ENCODE measurements around the gene PDLIM3.
"Not testable (repeated sequence)": the region's sequence is repeated elsewhere in the genome, so short reads cannot be mapped to it uniquely, and the experiment has no call there.

PDLIM3 gene

GRCh38 chr4:185565696-185566095 lies 30.4 kb upstream of the PDLIM3 start:
- no peaks in the 10 kb centered on the region for H3K36me3 Mint-ChIP-seq (ENCODE audit: low read depth)
- no peaks in the 10 kb centered on the region for H3K9me3 Mint-ChIP-seq
- H3K4me3 Mint-ChIP-seq: no peak overlapping the region
- H3K4me1 Mint-ChIP-seq (ENCODE audit: low read depth): peaks cover 3% of the 10 kb centered on the region
- DNase-seq (ENCODE audit: low spot score): no peak
- no peak overlapping the region for H3K27ac Mint-ChIP-seq
- peaks cover 8% of the 10 kb centered on the region for H3K27me3 Mint-ChIP-seq (ENCODE audit: low read depth)

- Mint-ChIP-seq H3K4me1 (ENCODE audit: low read depth) (peaks cover 3% of the 10 kb centered on the region), H3K36me3 (ENCODE audit: low read depth) (no peaks in the 10 kb centered on the region)
Measured at GRCh38 chr4:185564349-185564748, 29.0 kb upstream of the PDLIM3 start.

GRCh38 chr4:185562531-185562930 lies 27.2 kb upstream of the PDLIM3 start:
- H3K27ac Mint-ChIP-seq: no peak overlapping the region
- H3K36me3 Mint-ChIP-seq (ENCODE audit: low read depth): no peaks in the 10 kb centered on the region
- peaks cover 3% of the 10 kb centered on the region for H3K4me1 Mint-ChIP-seq (ENCODE audit: low read depth)
- peaks cover 14% of the 10 kb centered on the region for H3K27me3 Mint-ChIP-seq (ENCODE audit: low read depth)
- H3K4me3 Mint-ChIP-seq: no peak overlapping the region
- no peaks in the 10 kb centered on the region for H3K9me3 Mint-ChIP-seq
- no peak for DNase-seq (ENCODE audit: low spot score)

More at GRCh38 chr4:185564349-185564748, 29.0 kb upstream of the PDLIM3 start:
- Mint-ChIP-seq H3K4me3 (no peak overlapping the region), H3K27me3 (ENCODE audit: low read depth) (peaks cover 8% of the 10 kb centered on the region), H3K27ac (no peak overlapping the region), H3K9me3 (no peaks in the 10 kb centered on the region)
- no peak for DNase-seq (ENCODE audit: low spot score)

- H3K4me3 Mint-ChIP-seq: no peak overlapping the region
Measured at GRCh38 chr4:185560316-185560715, 25.0 kb upstream of the PDLIM3 start.

GRCh38 chr4:185559915-185560281 lies 24.6 kb upstream of the PDLIM3 start:
- no peak overlapping the region for H3K27ac Mint-ChIP-seq
- no peaks in the 10 kb centered on the region for H3K9me3 Mint-ChIP-seq
- H3K36me3 Mint-ChIP-seq (ENCODE audit: low read depth): no peaks in the 10 kb centered on the region
- peaks cover 14% of the 10 kb centered on the region for H3K27me3 Mint-ChIP-seq (ENCODE audit: low read depth)
- no peak overlapping the region for H3K4me3 Mint-ChIP-seq
- no peaks in the 10 kb centered on the region for H3K4me1 Mint-ChIP-seq (ENCODE audit: low read depth)
- no peak for DNase-seq (ENCODE audit: low spot score)

More at GRCh38 chr4:185560316-185560715, 25.0 kb upstream of the PDLIM3 start:
- Mint-ChIP-seq H3K27ac (no peak overlapping the region), H3K4me1 (ENCODE audit: low read depth) (no peaks in the 10 kb centered on the region), H3K36me3 (ENCODE audit: low read depth) (no peaks in the 10 kb centered on the region), H3K27me3 (ENCODE audit: low read depth) (peaks cover 14% of the 10 kb centered on the region), H3K9me3 (no peaks in the 10 kb centered on the region)
- DNase-seq (ENCODE audit: low spot score): no peak

- not testable (repeated sequence) for H3K27ac Mint-ChIP-seq; DNase-seq (ENCODE audit: low spot score); H3K4me3 Mint-ChIP-seq; H3K9me3 Mint-ChIP-seq; H3K36me3 Mint-ChIP-seq (ENCODE audit: low read depth); H3K4me1 Mint-ChIP-seq (ENCODE audit: low read depth)
- H3K27me3 Mint-ChIP-seq (ENCODE audit: low read depth): peaks cover 17% of the 10 kb centered on the region
Measured at GRCh38 chr4:185559251-185559914, 24.1 kb upstream of the PDLIM3 start.

- Mint-ChIP-seq H3K27ac (no peak overlapping the region), H3K27me3 (ENCODE audit: low read depth) (peaks cover 32% of the 10 kb centered on the region), H3K36me3 (ENCODE audit: low read depth) (no peaks in the 10 kb centered on the region), H3K4me3 (no peak overlapping the region), H3K9me3 (no peaks in the 10 kb centered on the region), H3K4me1 (ENCODE audit: low read depth) (no peaks in the 10 kb centered on the region)
- DNase-seq (ENCODE audit: low spot score): no peak
Measured at GRCh38 chr4:185554365-185555126, 19.2 kb upstream of the PDLIM3 start.

- H3K4me1 Mint-ChIP-seq (ENCODE audit: low read depth): no peaks in the 10 kb centered on the region
- peaks cover 32% of the 10 kb centered on the region for H3K27me3 Mint-ChIP-seq (ENCODE audit: low read depth)
- H3K9me3 Mint-ChIP-seq: no peaks in the 10 kb centered on the region
- H3K36me3 Mint-ChIP-seq (ENCODE audit: low read depth): no peaks in the 10 kb centered on the region
- no peak overlapping the region for H3K4me3 Mint-ChIP-seq
- no peak overlapping the region for H3K27ac Mint-ChIP-seq
- DNase-seq (ENCODE audit: low spot score): no peak
Measured at GRCh38 chr4:185552254-185552653, 16.9 kb upstream of the PDLIM3 start.

- no peak overlapping the region for H3K27ac Mint-ChIP-seq
- peaks cover 30% of the 10 kb centered on the region for H3K27me3 Mint-ChIP-seq (ENCODE audit: low read depth)
Measured at GRCh38 chr4:185550933-185551332, 15.6 kb upstream of the PDLIM3 start.

GRCh38 chr4:185549095-185549639 lies 13.9 kb upstream of the PDLIM3 start:
- H3K27ac Mint-ChIP-seq: no peak overlapping the region
- H3K4me3 Mint-ChIP-seq: no peak overlapping the region
- no peaks in the 10 kb centered on the region for H3K9me3 Mint-ChIP-seq
- no peaks in the 10 kb centered on the region for H3K36me3 Mint-ChIP-seq (ENCODE audit: low read depth)
- H3K27me3 Mint-ChIP-seq (ENCODE audit: low read depth): peaks cover 28% of the 10 kb centered on the region
- DNase-seq (ENCODE audit: low spot score): no peak
- no peaks in the 10 kb centered on the region for H3K4me1 Mint-ChIP-seq (ENCODE audit: low read depth)

More at GRCh38 chr4:185550933-185551332, 15.6 kb upstream of the PDLIM3 start:
- no peak for DNase-seq (ENCODE audit: low spot score)
- Mint-ChIP-seq H3K9me3 (no peaks in the 10 kb centered on the region), H3K4me3 (no peak overlapping the region), H3K4me1 (ENCODE audit: low read depth) (no peaks in the 10 kb centered on the region), H3K36me3 (ENCODE audit: low read depth) (no peaks in the 10 kb centered on the region)

GRCh38 chr4:185548587-185548986 lies 13.3 kb upstream of the PDLIM3 start:
- H3K27ac Mint-ChIP-seq: no peak overlapping the region
- no peaks in the 10 kb centered on the region for H3K4me1 Mint-ChIP-seq (ENCODE audit: low read depth)
- no peak overlapping the region for H3K4me3 Mint-ChIP-seq
- H3K9me3 Mint-ChIP-seq: no peaks in the 10 kb centered on the region
- no peak for DNase-seq (ENCODE audit: low spot score)
- H3K27me3 Mint-ChIP-seq (ENCODE audit: low read depth): peaks cover 28% of the 10 kb centered on the region
- no peaks in the 10 kb centered on the region for H3K36me3 Mint-ChIP-seq (ENCODE audit: low read depth)

GRCh38 chr4:185546335-185546734 lies 11.0 kb upstream of the PDLIM3 start:
- H3K27me3 Mint-ChIP-seq (ENCODE audit: low read depth): peaks cover 24% of the 10 kb centered on the region

GRCh38 chr4:185542626-185543315 lies 7.5 kb upstream of the PDLIM3 start:
- Mint-ChIP-seq H3K36me3 (ENCODE audit: low read depth) (no peaks in the 10 kb centered on the region), H3K4me3 (no peak overlapping the region), H3K27ac (no peak overlapping the region), H3K4me1 (ENCODE audit: low read depth) (no peaks in the 10 kb centered on the region), H3K9me3 (no peaks in the 10 kb centered on the region), H3K27me3 (ENCODE audit: low read depth) (peaks cover 12% of the 10 kb centered on the region)
- DNase-seq (ENCODE audit: low spot score): no peak

More at GRCh38 chr4:185546335-185546734, 11.0 kb upstream of the PDLIM3 start:
- Mint-ChIP-seq H3K27ac (no peak overlapping the region), H3K9me3 (no peaks in the 10 kb centered on the region), H3K4me1 (ENCODE audit: low read depth) (no peaks in the 10 kb centered on the region), H3K36me3 (ENCODE audit: low read depth) (no peaks in the 10 kb centered on the region), H3K4me3 (no peak overlapping the region)
- DNase-seq (ENCODE audit: low spot score): no peak

GRCh38 chr4:185541251-185541727 lies 6.0 kb upstream of the PDLIM3 start:
- no peak for DNase-seq (ENCODE audit: low spot score)
- no peaks in the 10 kb centered on the region for H3K9me3 Mint-ChIP-seq
- H3K27me3 Mint-ChIP-seq (ENCODE audit: low read depth): peaks cover 18% of the 10 kb centered on the region
- H3K36me3 Mint-ChIP-seq (ENCODE audit: low read depth): no peaks in the 10 kb centered on the region
- no peak overlapping the region for H3K27ac Mint-ChIP-seq
- H3K4me1 Mint-ChIP-seq (ENCODE audit: low read depth): no peaks in the 10 kb centered on the region
- no peak overlapping the region for H3K4me3 Mint-ChIP-seq
